GM06990 (cell line): ENCODE data around the gene APOBEC3A.

Source experiments
- DNase-seq: peaks from one replicate; pipeline ENCODE4 v3.0.0-alpha.2; 2011; ENCODE audit not compliant: insufficient read length; ENCODE audit errors: extremely low read depth
- H3K27me3 ChIP-seq: replicated peaks from 2 replicates; pipeline ENCODE4 v1.6.0; 2011; ENCODE audit warnings: low read length; ENCODE audit not compliant: control insufficient read depth, insufficient read depth
- H3K36me3 ChIP-seq: 2 replicates; pipeline ENCODE4 v1.5.1; 2011; ENCODE audit warnings: low read length; ENCODE audit not compliant: control insufficient read depth, insufficient read depth
- H3K4me3 ChIP-seq: replicated peaks from 2 replicates; pipeline ENCODE4 v1.5.1; 2011; ENCODE audit warnings: low read depth, mild to moderate bottlenecking, control low read depth, low read length
- CTCF ChIP-seq: IDR thresholded peaks from 2 replicates; pipeline ENCODE4 v1.5.1; 2011; ENCODE audit warnings: low read length, control low read depth, mild to moderate bottlenecking, inconsistent platforms; ENCODE audit not compliant: insufficient read depth, poor library complexity, severe bottlenecking

The APOBEC3A gene

GRCh38 chr22:38935023-38935422 lies 22.4 kb upstream of the APOBEC3A start:
- Histone ChIP-seq H3K27me3 (no peaks in the 10 kb centered on the region), H3K4me3 (no peak overlapping the region), H3K36me3 (no peaks in the 10 kb centered on the region)
- no peak for TF ChIP-seq CTCF
- DNase-seq = no peak

DNA sequence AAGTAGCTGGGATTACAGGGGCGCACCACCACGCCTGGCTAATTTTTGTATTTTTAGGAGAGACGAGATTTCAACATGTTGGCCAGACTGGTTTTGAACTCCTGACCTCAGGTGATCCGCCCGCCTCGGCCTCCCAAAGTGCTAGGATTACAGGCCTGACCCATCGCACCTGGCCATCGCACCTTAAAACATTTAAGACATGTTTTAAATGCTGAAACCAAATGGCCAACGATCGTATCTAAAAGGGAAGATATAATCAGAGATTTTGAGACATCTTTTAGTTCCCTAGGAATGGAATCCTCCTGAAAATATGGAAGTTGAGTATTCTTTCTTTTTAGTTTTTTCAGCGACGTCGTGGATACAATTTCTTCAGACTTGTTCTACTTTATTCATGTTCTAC lies 21.8 kb upstream of the APOBEC3A start:
- no peak for DNase-seq
- no peak for TF ChIP-seq CTCF
- H3K4me3 ChIP-seq = no peak overlapping the region
- no peaks in the 10 kb centered on the region for H3K27me3 ChIP-seq
- H3K36me3 ChIP-seq = no peaks in the 10 kb centered on the region

DNA sequence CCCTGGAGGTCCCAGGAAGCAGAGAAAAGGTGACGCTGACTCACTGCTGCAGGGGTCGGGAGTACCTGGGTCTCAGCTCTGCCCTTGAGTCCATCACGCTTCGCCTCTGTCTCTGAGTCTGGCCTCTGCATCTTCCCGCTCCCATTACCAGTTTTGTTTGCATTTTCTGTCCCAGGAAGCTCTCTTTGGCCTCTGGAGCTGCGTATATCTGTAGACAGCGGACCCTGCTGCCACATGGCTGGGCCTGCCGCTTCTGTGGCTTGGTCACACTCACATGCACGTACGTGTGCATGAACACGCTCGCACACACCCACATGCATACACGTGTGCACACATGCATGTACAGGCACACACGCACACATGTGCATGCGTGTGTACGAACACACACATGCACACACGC lies 20.8 kb upstream of the APOBEC3A start:
- no peaks in the 10 kb centered on the region for H3K36me3 ChIP-seq
- no peaks in the 10 kb centered on the region for H3K27me3 ChIP-seq
- TF ChIP-seq CTCF = no peak
- no peak overlapping the region for H3K4me3 ChIP-seq
- DNase-seq = no peak

DNA sequence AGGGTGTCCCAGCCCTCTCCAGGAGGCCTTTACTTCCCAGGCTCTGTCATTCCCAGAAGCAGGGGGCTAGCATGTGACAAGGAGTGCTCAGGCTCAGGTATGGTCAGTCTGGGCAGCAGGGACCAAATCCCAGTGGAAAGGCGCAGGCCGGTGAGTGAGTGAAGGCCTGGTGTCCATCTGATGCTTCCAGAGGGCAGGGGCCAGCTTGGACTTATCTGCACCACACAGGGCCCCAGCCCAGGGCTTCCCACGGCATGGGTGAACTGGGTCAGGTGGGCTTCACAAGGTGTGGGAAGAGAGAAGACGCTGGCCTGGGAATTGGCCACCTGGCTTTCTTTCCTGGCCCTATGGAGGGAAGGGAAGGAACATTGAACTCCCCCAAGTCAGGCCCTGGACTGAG lies 20.4 kb upstream of the APOBEC3A start:
- TF ChIP-seq CTCF = no peak
- no peak for DNase-seq
- Histone ChIP-seq H3K36me3 (no peaks in the 10 kb centered on the region), H3K27me3 (no peaks in the 10 kb centered on the region), H3K4me3 (no peak overlapping the region)

DNA sequence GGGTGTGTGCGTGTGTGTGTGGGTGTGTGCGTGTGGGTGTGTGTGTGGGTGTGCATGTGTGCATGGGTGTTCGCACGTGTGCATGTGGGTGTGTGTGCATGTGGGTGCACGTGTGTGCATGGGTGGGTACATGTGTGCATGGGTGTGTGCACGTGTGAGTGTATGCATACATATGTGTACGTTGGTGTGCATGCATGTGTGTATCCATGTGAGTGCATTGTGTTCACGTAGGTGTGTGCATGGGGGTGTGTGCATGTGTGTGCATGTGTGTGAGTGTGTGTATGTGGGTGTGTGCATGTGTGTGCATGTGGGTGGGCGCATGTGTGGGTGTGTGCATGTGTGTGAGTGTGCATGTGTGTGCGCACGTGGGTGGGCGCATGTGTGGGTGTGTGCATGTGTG lies 19.9 kb upstream of the APOBEC3A start:
- no peak for DNase-seq
- Histone ChIP-seq H3K4me3 (no peak overlapping the region), H3K27me3 (no peaks in the 10 kb centered on the region), H3K36me3 (no peaks in the 10 kb centered on the region)
- no peak for TF ChIP-seq CTCF

GRCh38 chr22:38938221-38938620 lies 19.2 kb upstream of the APOBEC3A start:
- Histone ChIP-seq H3K4me3 (no peak overlapping the region), H3K36me3 (no peaks in the 10 kb centered on the region), H3K27me3 (no peaks in the 10 kb centered on the region)
- TF ChIP-seq CTCF = no peak
- DNase-seq = no peak
